Urothelium cell line (cell line): Measurements from ENCODE around the gene CREBBP.
A peak's percentile ranks its signal among the peaks of the same experiment; 100 is the strongest.

Experiments
- DNase-seq: peaks from one replicate; pipeline ENCODE4 v3.0.0; 2011; ENCODE audit warnings: low spot score, mixed read lengths
- FAIRE-seq: peaks from 2 replicates; lab custom pipeline; 2011; peaks lifted over from hg19 to GRCh38; lab: Jason Lieb, UNC

The CREBBP gene

GRCh38 chr16:3829631-3830536, 50.6 kb downstream of the CREBBP start:
- DNase-seq (no peak), FAIRE-seq (no peak)

- no peak for DNase-seq
- no peak for FAIRE-seq
Measured at GRCh38 chr16:3825940-3826339, 54.6 kb downstream of the CREBBP start.

- DNase-seq: no peak
- FAIRE-seq: no peak
Measured at GRCh38 chr16:3825103-3825502, 55.4 kb downstream of the CREBBP start.

- DNase-seq (no peak), FAIRE-seq (no peak)
Measured at GRCh38 chr16:3824121-3824795, 56.3 kb downstream of the CREBBP start.

GRCh38 chr16:3823427-3823826, 57.1 kb downstream of the CREBBP start:
- DNase-seq (no peak), FAIRE-seq (no peak)

GRCh38 chr16:3822366-3823045, 58.0 kb downstream of the CREBBP start:
- DNase-seq (no peak), FAIRE-seq (no peak)

- FAIRE-seq (no peak), DNase-seq (no peak)
Measured at GRCh38 chr16:3821184-3821583, 59.3 kb downstream of the CREBBP start.

GRCh38 chr16:3819746-3820724, 60.5 kb downstream of the CREBBP start:
- peak; percentile 76 for DNase-seq
- FAIRE-seq: no peak

- no peak for FAIRE-seq
Measured at GRCh38 chr16:3819175-3819527, 61.4 kb downstream of the CREBBP start.

GRCh38 chr16:3816326-3816725, 64.2 kb downstream of the CREBBP start:
- DNase-seq (no peak), FAIRE-seq (no peak)

More at GRCh38 chr16:3819175-3819527, 61.4 kb downstream of the CREBBP start:
- DNase-seq: no peak

GRCh38 chr16:3814755-3815154, 65.8 kb downstream of the CREBBP start:
- DNase-seq (no peak), FAIRE-seq (no peak)

- FAIRE-seq: no peak
Measured at GRCh38 chr16:3812469-3813172, 67.9 kb downstream of the CREBBP start.

GRCh38 chr16:3810818-3811217, 69.7 kb downstream of the CREBBP start:
- no peak for FAIRE-seq
- no peak for DNase-seq

More at GRCh38 chr16:3812469-3813172, 67.9 kb downstream of the CREBBP start:
- no peak for DNase-seq

GRCh38 chr16:3810198-3810664, 70.3 kb downstream of the CREBBP start:
- no peak for FAIRE-seq
- no peak for DNase-seq

- no peak for FAIRE-seq
Measured at GRCh38 chr16:3808308-3809063, 72.0 kb downstream of the CREBBP start.

GRCh38 chr16:3807425-3808123, 72.9 kb downstream of the CREBBP start:
- no peak for FAIRE-seq
- DNase-seq: no peak

More at GRCh38 chr16:3808308-3809063, 72.0 kb downstream of the CREBBP start:
- DNase-seq: no peak

- DNase-seq (no peak), FAIRE-seq (no peak)
Measured at GRCh38 chr16:3804426-3805016, 76.0 kb downstream of the CREBBP start.
